ENCODE data around the gene FUT8.

DNA sequence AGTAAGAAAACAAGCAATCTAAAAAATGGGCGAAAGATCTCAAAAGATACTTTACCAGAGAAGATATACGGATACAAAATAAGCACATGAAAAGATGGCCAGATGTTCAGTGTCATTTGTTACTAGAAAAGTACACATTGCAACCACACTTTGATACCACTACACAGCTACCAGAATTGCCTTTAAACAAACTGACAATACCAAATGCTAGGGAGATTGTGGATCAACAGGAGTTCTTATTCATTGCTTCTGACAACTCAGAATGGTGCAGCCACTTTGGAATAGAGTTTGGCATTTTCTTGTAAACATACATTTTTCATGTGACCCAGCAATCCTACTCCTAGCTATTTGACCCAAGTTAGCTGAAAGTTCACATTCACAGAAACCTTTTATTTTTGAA, 136.3 kb downstream of the FUT8 start:
- TF ChIP-seq, protein P1, sequence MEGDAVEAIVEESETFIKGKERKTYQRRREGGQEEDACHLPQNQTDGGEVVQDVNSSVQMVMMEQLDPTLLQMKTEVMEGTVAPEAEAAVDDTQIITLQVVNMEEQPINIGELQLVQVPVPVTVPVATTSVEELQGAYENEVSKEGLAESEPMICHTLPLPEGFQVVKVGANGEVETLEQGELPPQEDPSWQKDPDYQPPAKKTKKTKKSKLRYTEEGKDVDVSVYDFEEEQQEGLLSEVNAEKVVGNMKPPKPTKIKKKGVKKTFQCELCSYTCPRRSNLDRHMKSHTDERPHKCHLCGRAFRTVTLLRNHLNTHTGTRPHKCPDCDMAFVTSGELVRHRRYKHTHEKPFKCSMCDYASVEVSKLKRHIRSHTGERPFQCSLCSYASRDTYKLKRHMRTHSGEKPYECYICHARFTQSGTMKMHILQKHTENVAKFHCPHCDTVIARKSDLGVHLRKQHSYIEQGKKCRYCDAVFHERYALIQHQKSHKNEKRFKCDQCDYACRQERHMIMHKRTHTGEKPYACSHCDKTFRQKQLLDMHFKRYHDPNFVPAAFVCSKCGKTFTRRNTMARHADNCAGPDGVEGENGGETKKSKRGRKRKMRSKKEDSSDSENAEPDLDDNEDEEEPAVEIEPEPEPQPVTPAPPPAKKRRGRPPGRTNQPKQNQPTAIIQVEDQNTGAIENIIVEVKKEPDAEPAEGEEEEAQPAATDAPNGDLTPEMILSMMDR (IDR thresholded peaks at IDR 0.05) = no peak
- no peak for TF ChIP-seq EZH2 (IDR thresholded peaks at IDR 0.05; ENCODE audit: borderline replicate concordance, insufficient read depth, low read depth, low read length, poor library complexity, severe bottlenecking)
